ENCODE measurements around the gene BRF1. TPM values are rescaled to one million over a fixed set of nuclear protein-coding genes. Genes with fewer than 3 reads are reported as not detected.

BRF1 gene
- total RNA-seq, 1 experiment from 2014 or later: 41.2 TPM

DNA sequence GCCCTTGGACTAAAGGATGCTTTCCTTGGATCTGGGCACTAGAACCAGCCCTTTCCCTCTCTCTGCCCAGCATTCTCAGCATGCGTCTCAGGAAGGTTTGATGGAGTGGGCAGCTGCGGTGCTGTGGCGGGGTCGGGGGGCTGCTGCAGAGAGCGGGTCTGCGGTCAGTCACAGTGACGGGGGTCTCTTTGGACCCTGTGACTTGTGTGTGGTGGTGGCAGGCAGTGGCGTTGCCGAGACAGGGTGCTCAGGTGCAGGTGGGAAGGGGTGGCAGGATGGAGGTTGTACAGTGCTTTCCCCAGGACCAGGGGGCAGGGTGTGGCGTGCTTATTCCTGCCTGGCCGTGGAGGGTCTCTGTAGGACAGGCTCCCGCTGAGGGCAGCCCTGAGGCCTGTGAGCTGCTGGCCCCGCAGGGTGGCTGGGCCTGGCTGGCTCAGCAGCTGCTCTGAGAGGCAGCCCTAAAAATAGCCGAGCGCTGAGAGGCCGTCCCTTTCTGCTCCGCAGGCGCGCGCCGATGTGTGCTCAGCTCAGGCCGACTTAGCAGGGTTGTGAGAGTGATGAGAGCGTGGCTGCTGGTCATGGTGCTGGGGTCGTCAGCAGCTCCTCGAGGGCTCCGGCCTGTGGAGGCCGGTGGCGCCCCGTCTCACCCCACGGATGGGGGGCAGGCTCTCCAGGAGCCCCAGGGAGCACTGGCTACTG is 23.4 kb upstream of the BRF1 start:
- Histone ChIP-seq H3K27me3 (ENCODE audit: insufficient read depth, low read length) (no peaks in the 10 kb centered on the region), H4K20me1 (ENCODE audit: insufficient read depth) (no peaks in the 10 kb centered on the region), H3K79me2 (ENCODE audit: insufficient read depth, low read length) (peaks cover 55% of the 10 kb centered on the region), H3K9me3 (ENCODE audit: control insufficient read depth in 1 of 2, insufficient read depth in 1 of 2, low read depth in 1 of 2, low read length in 2 of 2) (no peaks in the 10 kb centered on the region), H3K4me1 (ENCODE audit: control insufficient read depth in 1 of 2, insufficient read depth in 2 of 2, low read length in 2 of 2) (no peaks in the 10 kb centered on the region; a peak in 1 of 4 replicates), H3K36me3 (ENCODE audit: control insufficient read depth in 1 of 2, insufficient read depth in 2 of 2, low read length in 2 of 2) (no peaks in the 10 kb centered on the region), H2AFZ (ENCODE audit: low read depth, low read length, poor library complexity, severe bottlenecking) (no peak overlapping the region), H3K9ac (ENCODE audit: low read length) (no peak overlapping the region), H3K4me2 (ENCODE audit: low read length) (no peak overlapping the region), H3K4me3 (replicated peaks in 1 of 2; ENCODE audit: low read depth in 1 of 2, low read length in 2 of 2) (no peak overlapping the region), H3K9me2 (ENCODE audit: insufficient read depth) (no peaks in the 10 kb centered on the region), H3K27ac (ENCODE audit: low read depth, low read length) (no peak overlapping the region)
- no peak for ATAC-seq
- TF ChIP-seq POLR2A (IDR thresholded peaks at IDR 0.05; ENCODE audit: borderline replicate concordance, extremely low read depth, insufficient read depth, insufficient read length) (no peak), EGR1 (IDR thresholded peaks at IDR 0.05; ENCODE audit: low read depth) (no peak), FOSL1 (IDR thresholded peaks at IDR 0.05; ENCODE audit: low read depth) (no peak)
- TF ChIP-seq, protein P1, sequence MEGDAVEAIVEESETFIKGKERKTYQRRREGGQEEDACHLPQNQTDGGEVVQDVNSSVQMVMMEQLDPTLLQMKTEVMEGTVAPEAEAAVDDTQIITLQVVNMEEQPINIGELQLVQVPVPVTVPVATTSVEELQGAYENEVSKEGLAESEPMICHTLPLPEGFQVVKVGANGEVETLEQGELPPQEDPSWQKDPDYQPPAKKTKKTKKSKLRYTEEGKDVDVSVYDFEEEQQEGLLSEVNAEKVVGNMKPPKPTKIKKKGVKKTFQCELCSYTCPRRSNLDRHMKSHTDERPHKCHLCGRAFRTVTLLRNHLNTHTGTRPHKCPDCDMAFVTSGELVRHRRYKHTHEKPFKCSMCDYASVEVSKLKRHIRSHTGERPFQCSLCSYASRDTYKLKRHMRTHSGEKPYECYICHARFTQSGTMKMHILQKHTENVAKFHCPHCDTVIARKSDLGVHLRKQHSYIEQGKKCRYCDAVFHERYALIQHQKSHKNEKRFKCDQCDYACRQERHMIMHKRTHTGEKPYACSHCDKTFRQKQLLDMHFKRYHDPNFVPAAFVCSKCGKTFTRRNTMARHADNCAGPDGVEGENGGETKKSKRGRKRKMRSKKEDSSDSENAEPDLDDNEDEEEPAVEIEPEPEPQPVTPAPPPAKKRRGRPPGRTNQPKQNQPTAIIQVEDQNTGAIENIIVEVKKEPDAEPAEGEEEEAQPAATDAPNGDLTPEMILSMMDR (IDR thresholded peaks at IDR 0.05 in 2 of 3, conservative IDR thresholded peaks at IDR 0.05 in 1 of 3; ENCODE audit: borderline replicate concordance in 1 of 3, insufficient read depth in 1 of 3, low read depth in 2 of 3, low read length in 2 of 3): no peak
- DNase-seq (ENCODE audit: low read depth, low spot score): no peak
- no TSS peak for BruUV-seq (replicated peaks)
- ChIA-PET POLR2A (no interaction called here), CTCF (no interaction called here), RAD21 (ENCODE audit: low non-redundant PET in 1 of 2, low total read pairs in 2 of 2, uncharacterized antibody in 2 of 2, unreplicated experiment in 2 of 2) (no interaction called here)
- intact Hi-C loops (cut with micrococcal nuclease): no loop called here

DNA sequence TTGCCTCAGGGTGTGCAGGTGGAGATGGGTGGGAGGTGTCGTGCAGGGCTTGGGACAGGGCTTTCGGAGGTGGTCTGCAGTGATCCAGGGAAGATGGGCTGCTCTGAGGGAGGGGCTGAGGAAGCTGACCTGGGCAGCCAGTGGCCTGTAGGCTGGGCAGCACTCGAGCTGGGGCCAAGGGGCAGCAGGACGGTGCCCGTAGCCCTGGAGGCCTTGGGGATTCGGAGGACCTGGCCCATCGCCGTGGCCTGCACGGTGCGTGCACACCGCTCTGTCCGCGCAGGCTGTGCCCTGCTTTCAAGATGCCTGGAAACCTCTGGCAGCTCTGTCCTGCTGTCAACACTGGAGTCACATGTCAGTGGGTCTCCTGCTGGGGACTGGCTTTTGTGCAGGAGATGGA is 22.9 kb upstream of the BRF1 start:
- no peak overlapping the region for H3K4me3 ChIP-seq (replicated peaks in 1 of 2; ENCODE audit: low read depth in 1 of 2, low read length in 2 of 2)
- ATAC-seq (no peak), DNase-seq (ENCODE audit: low read depth, low spot score) (no peak)
- H3K27ac ChIP-seq (ENCODE audit: low read depth, low read length): no peak overlapping the region
- ChIA-PET CTCF (no interaction called here), POLR2A (no interaction called here), RAD21 (ENCODE audit: low non-redundant PET in 1 of 2, low total read pairs in 2 of 2, uncharacterized antibody in 2 of 2, unreplicated experiment in 2 of 2) (no interaction called here)
- no peak overlapping the region for H3K9ac ChIP-seq (ENCODE audit: low read length)
- H3K27me3 ChIP-seq (ENCODE audit: insufficient read depth, low read length): no peaks in the 10 kb centered on the region
- TF ChIP-seq EZH2phosphoT487 (IDR thresholded peaks at IDR 0.05; ENCODE audit: borderline replicate concordance) (no peak), POLR2A (IDR thresholded peaks at IDR 0.05; ENCODE audit: borderline replicate concordance, extremely low read depth, insufficient read depth, insufficient read length) (no peak), ZFX (IDR thresholded peaks at IDR 0.05) (no peak), EGR1 (IDR thresholded peaks at IDR 0.05; ENCODE audit: low read depth) (no peak)
- no peak overlapping the region for H2AFZ ChIP-seq (ENCODE audit: low read depth, low read length, poor library complexity, severe bottlenecking)
- intact Hi-C loops (cut with micrococcal nuclease): no loop called here
- no peaks in the 10 kb centered on the region for H4K20me1 ChIP-seq (ENCODE audit: insufficient read depth)
- H3K9me3 ChIP-seq (ENCODE audit: control insufficient read depth in 1 of 2, insufficient read depth in 1 of 2, low read depth in 1 of 2, low read length in 2 of 2): no peaks in the 10 kb centered on the region
- no TSS peak for BruUV-seq (replicated peaks)
- no peaks in the 10 kb centered on the region for H3K36me3 ChIP-seq (ENCODE audit: control insufficient read depth in 1 of 2, insufficient read depth in 2 of 2, low read length in 2 of 2)
- H3K4me1 ChIP-seq (ENCODE audit: control insufficient read depth in 1 of 2, insufficient read depth in 2 of 2, low read length in 2 of 2): no peaks in the 10 kb centered on the region
- no peaks in the 10 kb centered on the region for H3K9me2 ChIP-seq (ENCODE audit: insufficient read depth)
- H3K4me2 ChIP-seq (ENCODE audit: low read length): no peak overlapping the region
- H3K79me2 ChIP-seq (ENCODE audit: insufficient read depth, low read length): peaks cover 56% of the 10 kb centered on the region

Measured in HCT116 (cell line).